ENCODE measurements around the gene LGALS12.
"Not testable (repeated sequence)": the region's sequence is repeated elsewhere in the genome, so short reads cannot be mapped to it uniquely, and the experiment has no call there.

The LGALS12 gene

DNA sequence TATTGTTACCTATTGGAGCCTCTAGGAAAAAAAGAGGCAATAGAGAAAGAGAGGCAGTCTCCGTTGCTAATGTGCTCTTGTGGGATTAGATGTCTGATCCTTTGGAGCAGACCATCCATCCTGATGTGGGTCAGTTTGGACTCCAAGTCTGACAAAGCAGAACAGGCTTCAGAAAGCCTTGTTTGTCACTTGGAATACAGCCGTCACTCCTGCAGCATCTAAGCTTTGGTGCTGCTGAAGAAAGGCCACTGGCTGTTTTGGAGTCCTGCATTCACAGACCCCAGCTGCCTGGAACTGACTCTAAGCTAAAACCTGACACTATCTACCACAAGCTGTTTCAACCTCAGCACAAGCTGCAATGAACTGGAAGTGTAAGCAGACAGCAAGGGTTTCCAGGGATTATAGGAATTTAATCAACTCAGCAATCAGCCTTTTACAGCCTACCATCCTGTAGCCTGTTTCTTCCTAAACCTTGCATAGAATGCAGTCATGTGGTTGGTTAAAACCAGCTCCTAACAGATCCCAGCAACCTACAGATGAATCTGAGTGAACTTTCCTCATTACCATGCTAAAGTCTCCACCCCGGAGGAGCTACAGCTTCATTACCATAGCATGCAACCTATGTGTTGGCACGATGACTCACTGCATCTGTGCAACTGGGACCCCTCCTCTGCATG is 27.1 kb downstream of the LGALS12 start:
- no peak for DNase-seq (ENCODE audit: low read depth)

DNA sequence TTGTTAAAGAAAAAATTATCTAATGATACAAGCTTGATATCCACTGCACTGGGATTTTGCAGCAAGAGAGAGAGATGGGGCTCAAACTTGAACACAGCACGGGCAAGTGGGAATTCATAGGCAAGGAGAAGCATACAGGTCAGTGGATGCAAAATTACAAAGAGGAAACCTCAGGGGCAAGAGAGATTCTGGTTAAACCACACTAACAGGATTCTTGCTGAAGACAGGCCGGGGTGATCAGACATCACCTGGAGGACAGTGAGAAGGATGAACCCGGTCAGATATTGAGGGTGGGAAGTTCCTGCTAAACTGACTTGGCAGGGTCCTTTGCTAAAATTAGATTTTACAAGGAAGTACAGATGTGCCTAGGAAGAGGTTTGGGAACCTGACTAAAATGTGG is 28.2 kb downstream of the LGALS12 start:
- DNase-seq (ENCODE audit: low read depth), result no peak

DNA sequence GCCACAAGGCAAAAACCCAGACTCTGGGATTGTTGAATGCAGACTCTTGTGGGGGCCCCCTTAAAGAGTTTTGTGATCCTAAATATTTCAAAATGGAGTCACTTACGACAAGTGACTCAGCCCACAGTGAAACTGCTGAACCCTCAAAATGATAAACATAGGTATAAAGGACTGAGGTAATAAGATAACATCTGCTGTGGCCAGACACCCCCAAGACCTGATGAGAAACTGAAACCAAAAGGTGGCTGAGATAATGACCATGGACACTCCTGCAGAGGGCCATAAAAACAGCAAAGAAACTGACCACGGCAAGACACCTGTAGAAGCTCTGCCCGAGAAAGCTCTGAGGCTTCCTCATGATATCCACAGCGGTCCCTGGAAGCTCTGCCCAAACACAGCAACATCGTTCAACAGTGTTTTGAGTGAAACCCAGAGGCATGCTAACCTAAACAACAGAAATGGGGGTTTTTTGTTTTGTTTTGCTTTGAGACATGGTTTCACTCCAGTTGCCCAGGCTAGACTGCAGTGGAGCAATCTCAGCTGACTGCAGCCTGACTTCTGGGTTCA is 29.1 kb downstream of the LGALS12 start:
- no peak for DNase-seq (ENCODE audit: low read depth)

DNA sequence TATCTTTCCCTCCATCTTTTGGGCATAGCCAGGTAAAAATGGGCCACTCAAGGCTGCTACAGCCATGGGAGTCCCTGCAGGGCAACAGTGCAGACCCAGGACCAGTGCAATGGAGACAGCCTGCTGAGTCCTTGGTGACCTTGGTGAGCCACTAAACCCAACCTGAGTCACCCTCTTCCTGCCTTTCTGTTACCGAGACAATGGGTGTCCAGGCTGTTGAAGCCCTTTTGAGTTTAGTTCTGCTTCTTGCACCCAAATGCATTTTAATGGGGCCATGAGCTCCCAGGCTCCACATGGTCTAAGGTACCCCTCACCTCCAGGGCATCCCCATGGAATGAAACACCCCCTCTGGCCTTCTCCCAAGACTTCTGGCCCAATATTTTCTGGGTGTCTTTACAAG is 29.9 kb downstream of the LGALS12 start:
- DNase-seq (ENCODE audit: low read depth), result no peak

- no peak for DNase-seq (ENCODE audit: low read depth)
Measured at GRCh38 chr11:63536669-63537292, 30.9 kb downstream of the LGALS12 start, which contains the start of gene PLAAT4. TSS of gene PLAAT4 (plus strand) at chr11:63536808. CDS start at chr11:63536869, 61 bp downstream.

DNA sequence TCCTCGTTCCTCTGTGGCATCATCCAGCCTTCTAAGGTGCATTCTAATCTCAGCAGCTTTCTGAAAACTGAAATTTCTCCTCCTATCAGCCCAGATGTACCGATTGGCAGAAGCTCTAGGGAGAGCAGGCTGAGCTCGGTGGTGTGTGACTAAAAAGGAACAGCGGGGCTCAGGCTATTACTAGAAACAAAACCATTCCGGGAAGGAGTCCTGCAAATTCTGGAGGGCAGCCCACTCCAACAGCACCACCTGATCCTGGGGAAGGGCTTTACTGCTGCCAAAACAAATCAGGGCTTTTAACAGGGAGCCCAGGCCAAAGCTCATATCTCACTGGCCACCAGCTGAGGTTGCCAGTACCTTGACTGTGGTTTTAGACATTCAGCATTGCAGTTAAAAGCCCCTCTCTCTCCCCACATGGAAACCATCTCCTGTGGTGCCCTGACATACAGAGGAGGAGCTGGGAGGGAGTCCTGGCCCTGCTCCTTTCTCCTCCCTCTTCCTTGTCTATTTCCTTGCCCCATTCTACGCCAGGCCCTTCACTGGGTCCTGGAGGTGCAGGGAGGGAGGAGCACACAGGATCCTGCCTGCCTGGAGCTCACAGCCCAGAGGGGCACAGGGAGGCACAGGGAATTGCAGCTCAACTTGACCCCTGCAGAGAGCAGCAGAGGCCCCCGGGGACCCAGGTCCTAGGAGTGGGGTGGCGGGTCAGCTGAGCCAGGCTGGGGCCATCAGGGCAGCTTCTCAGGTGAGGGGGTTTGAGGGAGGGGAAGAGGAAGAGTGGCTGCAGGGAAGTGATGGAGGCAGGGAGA is 31.6 kb downstream of the LGALS12 start:
- no peak for DNase-seq (ENCODE audit: low read depth)

- DNase-seq (ENCODE audit: low read depth), result not testable (repeated sequence)
Measured at GRCh38 chr11:63542506-63542905, 36.6 kb downstream of the LGALS12 start.

DNA sequence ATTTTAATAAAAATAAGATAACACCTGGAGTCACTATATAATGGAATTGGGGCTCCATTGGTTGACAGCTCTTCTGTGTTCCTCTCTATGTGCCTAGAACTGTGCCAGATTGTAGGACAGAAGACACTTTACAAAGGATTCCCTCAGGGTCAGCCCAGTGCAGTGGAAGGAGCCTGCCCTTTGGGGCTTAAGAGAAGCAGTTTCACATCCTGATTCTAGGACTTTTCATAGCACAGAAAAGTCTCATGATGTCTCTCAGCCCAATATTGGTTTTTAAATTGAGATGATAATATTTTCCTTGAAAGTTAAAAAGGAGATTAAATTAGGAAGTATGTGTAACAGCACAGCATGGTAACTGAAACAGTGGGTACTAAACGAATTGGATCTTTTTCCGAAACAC is 37.8 kb downstream of the LGALS12 start:
- DNase-seq (ENCODE audit: low read depth), result no peak

GRCh38 chr11:63547061-63547460 is 41.2 kb downstream of the LGALS12 start:
- no peak for DNase-seq (ENCODE audit: low read depth)

- DNase-seq (ENCODE audit: low read depth), result no peak
Measured at GRCh38 chr11:63548178-63548577, 42.3 kb downstream of the LGALS12 start.

GRCh38 chr11:63549411-63549810 is 43.5 kb downstream of the LGALS12 start:
- DNase-seq (ENCODE audit: low read depth), result no peak

GRCh38 chr11:63550156-63550700 is 44.3 kb downstream of the LGALS12 start:
- not testable (repeated sequence) for DNase-seq (ENCODE audit: low read depth)

DNA sequence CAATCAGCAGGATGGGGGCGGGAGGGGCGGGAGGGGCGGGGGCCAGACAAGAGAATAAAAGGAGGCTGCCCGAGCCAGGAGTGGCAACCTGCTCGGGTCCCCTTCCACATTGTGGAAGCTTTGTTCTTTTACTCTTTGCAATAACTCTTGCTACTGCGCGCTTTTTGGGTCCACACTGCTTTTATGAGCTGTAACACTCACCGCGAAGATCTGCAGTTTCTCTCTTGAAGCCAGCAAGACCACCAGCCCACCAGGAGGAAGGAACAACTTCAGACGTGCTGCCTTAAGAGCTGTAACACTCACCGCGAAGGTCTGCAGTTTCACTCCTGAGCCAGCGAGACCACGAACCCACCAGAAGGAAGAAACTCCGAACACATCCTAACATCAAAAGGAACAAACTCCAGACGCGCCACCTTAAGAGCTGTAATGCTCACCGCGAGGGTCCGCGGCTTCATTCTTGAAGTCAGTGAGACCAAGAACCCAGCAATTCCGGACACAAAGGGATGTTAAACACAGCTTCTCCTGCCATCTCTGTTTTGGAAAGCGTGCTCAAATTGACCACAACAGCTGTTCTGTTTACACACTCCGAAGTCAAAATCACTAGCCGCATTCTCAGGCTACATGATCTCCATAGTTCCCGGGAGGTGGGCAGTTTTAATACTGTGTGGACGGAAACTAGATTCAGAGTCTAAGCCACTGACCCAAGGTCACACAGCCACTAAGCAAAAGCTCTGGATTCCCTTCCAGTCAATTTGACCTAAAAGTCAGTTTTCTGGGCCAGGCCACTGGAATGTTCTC is 45.4 kb downstream of the LGALS12 start:
- no peak for DNase-seq (ENCODE audit: low read depth)

- DNase-seq (ENCODE audit: low read depth), result no peak
Measured at GRCh38 chr11:63551889-63552266, 46.0 kb downstream of the LGALS12 start.

DNA sequence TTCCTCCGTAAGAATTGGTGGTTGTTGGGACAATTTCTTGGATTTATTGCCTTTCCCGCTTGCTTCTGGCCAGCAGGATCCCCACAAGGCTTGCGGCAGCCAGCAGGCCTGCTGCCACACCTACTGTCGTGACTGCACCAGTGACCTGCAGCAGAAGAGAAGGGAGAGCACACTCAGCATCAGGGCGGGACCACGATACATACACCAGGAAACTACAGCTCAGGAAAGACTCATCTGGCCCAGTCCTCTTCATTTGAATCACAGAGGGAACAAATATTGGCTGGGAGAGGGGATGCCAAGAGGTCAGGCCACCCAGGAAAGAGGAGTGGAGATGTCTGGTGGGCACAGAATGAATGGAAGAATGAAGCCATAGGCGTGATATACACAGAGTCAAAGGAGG is 47.0 kb downstream of the LGALS12 start:
- no peak for DNase-seq (ENCODE audit: low read depth)

GRCh38 chr11:63553759-63554158 is 47.9 kb downstream of the LGALS12 start:
- DNase-seq (ENCODE audit: low read depth), result peak; percentile 17

GRCh38 chr11:63554877-63555223 is 49.0 kb downstream of the LGALS12 start:
- DNase-seq (ENCODE audit: low read depth), result no peak

DNA sequence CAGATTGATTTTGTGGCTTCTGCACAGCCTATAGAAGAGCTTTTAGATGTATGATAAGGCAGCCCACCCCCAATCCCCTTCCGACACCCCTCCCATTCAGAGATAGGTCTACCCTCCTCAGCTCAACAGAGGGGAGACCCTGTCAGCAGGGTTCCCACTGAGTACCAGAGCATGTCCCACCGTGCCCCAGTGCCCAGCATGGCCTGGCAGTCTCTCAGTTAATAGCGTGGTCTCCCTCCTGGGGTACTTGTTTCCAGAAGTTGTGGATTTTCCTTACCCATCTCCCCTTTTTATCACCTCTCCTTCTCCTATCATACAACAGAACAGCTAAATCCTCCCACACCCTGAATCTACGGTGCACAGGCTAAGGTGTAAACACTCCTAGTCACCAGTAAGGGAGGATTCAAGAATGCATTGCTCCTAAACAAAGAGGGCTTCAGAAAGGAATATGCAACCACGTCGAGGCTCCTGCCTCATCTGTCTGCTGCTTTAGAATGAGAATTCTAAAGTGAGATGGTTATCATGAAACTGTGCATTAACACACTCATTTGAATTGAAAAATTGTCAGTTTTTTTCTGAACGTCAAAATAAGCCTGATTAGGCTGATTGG is 50.6 kb downstream of the LGALS12 start:
- DNase-seq (ENCODE audit: low read depth), result no peak

DNA sequence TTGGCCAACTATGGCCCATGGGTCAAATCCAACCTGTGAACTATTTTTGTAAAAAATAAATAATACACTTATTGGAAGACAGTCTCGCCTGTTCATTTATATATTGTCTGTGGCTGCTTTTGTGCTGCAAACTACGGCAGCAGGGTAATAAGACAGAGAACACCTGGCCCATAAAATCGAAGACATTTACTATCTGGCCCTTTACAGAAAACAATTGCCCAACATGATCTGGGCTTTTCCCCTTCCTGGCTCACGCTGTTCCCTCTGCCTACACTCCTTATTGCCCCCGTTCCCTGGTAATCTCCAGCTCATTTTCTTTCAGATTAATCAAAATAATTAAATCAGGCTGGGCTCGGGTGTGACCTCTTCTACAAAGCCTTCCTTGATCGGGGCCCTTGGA is 51.7 kb downstream of the LGALS12 start:
- no peak for DNase-seq (ENCODE audit: low read depth)

DNA sequence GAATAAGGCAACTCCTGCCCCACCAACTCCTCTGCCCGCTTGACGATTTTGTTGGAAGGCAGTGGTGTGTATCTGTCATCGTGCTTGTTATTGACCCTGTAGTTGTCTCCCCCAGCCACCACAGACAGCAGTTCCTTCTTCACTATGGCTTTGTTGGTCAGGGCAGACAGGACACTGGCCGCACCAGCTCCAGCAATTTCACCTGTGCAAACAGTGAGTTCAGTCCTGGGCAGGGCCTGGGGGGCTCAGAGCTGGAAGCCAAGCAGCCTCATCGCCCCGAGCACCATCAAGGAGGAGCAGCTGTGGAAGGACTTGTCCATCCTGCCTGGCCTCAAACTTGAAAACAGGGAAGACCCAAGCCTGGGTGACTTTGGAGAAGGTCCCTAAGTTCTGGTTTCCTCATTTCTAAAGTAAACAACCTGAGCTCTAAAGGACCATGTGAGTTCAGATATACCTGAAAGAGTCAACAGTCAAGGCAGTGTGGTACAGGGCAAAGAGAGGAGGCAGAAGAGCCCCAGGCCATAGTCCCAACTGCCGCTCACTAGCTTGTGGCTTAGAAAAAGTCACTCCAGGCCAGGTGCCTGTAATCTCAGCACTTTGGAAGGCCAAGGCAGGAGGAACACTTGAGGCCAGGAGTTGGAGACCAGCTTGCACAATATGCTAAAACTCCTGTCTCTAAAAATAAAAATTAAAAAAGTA is 52.7 kb downstream of the LGALS12 start:
- no peak for DNase-seq (ENCODE audit: low read depth)
